Cardiac atrium fibroblast (primary cell): ENCODE results near the gene KDELR3. TPM values are rescaled to one million over a fixed set of nuclear protein-coding genes. Genes with fewer than 3 reads are reported as not detected.

Source experiments
- total RNA-seq: library from RNA; depleted of rRNA; stranded (reverse); fragments of >200 nt; gene quantifications from 2 replicates; pipeline ENCODE4 v1.2.3, GENCODE V29; 2015

The KDELR3 gene
- total RNA-seq = 183 and 192 TPM in 2 replicates

GRCh38 chr22:38467904-38468442 lies at the start of gene KDELR3:
Gene KDELR3, plus strand, starts transcription at chr22:38468096. Its CDS starts 138 bp downstream, at chr22:38468234.

GRCh38 chr22:38455076-38455529 lies 12.8 kb upstream of the KDELR3 start, which contains the start of gene KCNJ4:
Gene KCNJ4, minus strand, starts transcription at chr22:38455199. Its CDS starts 27,067 bp downstream, at chr22:38428132.

GRCh38 chr22:38506118-38506962 lies 38.4 kb downstream of the KDELR3 start, which contains the start of gene DDX17:
Gene DDX17, minus strand, starts transcription at chr22:38506311.

Other genes starting within 250 kb of the KDELR3 start
- gene TMEM184B, start 195.1 kb upstream of the KDELR3 start, total RNA-seq = 62.6 and 80.5 TPM in 2 replicates
- 102 and 123 TPM in 2 replicates for gene CSNK1E, start 150.7 kb upstream of the KDELR3 start, total RNA-seq
- not detected in 2 replicates for gene KCNJ4, start 12.9 kb upstream of the KDELR3 start, total RNA-seq
- 223 and 266 TPM in 2 replicates for gene DDX17, start 38.2 kb downstream of the KDELR3 start, total RNA-seq
- gene DMC1, start 102.1 kb downstream of the KDELR3 start, total RNA-seq = under 0.01 TPM in 1 of 2 replicates, not detected in the other
- gene FAM227A, start 188.3 kb downstream of the KDELR3 start, total RNA-seq = 0.65 and 0.90 TPM in 2 replicates
- 10.2 and 16.4 TPM in 2 replicates for gene CBY1, start 188.5 kb downstream of the KDELR3 start, total RNA-seq
- gene TOMM22, start 213.9 kb downstream of the KDELR3 start, total RNA-seq = 42.8 and 47.3 TPM in 2 replicates
- 49.6 and 52.0 TPM in 2 replicates for gene JOSD1, start 232.8 kb downstream of the KDELR3 start, total RNA-seq
- 27.5 and 45.0 TPM in 2 replicates for gene GTPBP1, start 237.8 kb downstream of the KDELR3 start, total RNA-seq